ENCODE results near the gene ZKSCAN4. TPM values are rescaled to one million over a fixed set of nuclear protein-coding genes. Genes with fewer than 3 reads are reported as not detected.
A peak's percentile ranks its signal among the peaks of the same experiment; 100 is the strongest.

The ZKSCAN4 gene
- total RNA-seq, 1 experiment from 2014 or later = 5.5 TPM

DNA sequence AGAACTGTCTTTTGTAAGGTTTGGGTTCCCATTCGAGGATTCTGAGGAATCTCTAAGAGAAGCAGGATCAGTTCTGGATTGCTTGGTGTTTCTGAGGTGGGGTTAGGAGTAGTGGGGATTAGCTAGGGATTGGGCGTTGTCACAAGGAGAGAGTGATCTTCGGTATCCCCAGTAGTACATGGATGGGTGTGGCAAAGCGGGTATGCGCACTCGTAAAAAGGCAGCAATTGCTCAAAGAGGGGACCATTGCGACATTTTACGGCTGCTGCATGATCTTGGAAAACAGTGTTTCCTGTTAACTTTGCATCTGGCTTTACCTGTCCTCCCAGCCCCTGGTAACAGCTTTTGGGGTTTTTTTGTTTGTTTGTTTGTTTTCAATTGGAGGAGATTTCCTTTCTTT lies 36.6 kb downstream of the ZKSCAN4 start:
- Mint-ChIP-seq H3K27ac (ENCODE audit: unreplicated experiment) (no peak overlapping the region), H3K4me1 (ENCODE audit: low read depth, unreplicated experiment) (peaks cover 21% of the 10 kb centered on the region), H3K9me3 (ENCODE audit: unreplicated experiment) (no peaks in the 10 kb centered on the region), H3K36me3 (ENCODE audit: insufficient read depth, unreplicated experiment) (peaks cover 12% of the 10 kb centered on the region), H3K27me3 (ENCODE audit: insufficient read depth, unreplicated experiment) (no peaks in the 10 kb centered on the region), H3K4me3 (ENCODE audit: unreplicated experiment) (peak overlapping the region; percentile 60)
- DNase-seq = peak; percentile 34 to 57
- H3K36me3 ChIP-seq (ENCODE audit: control insufficient read depth, insufficient read depth, low read length) = no peaks in the 10 kb centered on the region
- H3K9me3 ChIP-seq = no peaks in the 10 kb centered on the region
- intact Hi-C loops (cut with micrococcal nuclease; ENCODE audit: unreplicated experiment) = no loop called here
- ChIA-PET CTCF (no interaction called here), POLR2A (no interaction called here)
- BruUV-seq (replicated peaks) = no TSS peak
- no peaks in the 10 kb centered on the region for H3K27me3 ChIP-seq (replicated peaks; ENCODE audit: control insufficient read depth, insufficient read depth, low read length)
- TF ChIP-seq, protein P1, sequence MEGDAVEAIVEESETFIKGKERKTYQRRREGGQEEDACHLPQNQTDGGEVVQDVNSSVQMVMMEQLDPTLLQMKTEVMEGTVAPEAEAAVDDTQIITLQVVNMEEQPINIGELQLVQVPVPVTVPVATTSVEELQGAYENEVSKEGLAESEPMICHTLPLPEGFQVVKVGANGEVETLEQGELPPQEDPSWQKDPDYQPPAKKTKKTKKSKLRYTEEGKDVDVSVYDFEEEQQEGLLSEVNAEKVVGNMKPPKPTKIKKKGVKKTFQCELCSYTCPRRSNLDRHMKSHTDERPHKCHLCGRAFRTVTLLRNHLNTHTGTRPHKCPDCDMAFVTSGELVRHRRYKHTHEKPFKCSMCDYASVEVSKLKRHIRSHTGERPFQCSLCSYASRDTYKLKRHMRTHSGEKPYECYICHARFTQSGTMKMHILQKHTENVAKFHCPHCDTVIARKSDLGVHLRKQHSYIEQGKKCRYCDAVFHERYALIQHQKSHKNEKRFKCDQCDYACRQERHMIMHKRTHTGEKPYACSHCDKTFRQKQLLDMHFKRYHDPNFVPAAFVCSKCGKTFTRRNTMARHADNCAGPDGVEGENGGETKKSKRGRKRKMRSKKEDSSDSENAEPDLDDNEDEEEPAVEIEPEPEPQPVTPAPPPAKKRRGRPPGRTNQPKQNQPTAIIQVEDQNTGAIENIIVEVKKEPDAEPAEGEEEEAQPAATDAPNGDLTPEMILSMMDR (IDR thresholded peaks at IDR 0.05; ENCODE audit: insufficient read depth in 1 of 2, low read depth in 1 of 2, low read length in 1 of 2, severe bottlenecking in 1 of 2, unreplicated experiment in 1 of 2) = no peak
- H3K4me1 ChIP-seq = peaks cover 6% of the 10 kb centered on the region
- H3K4me3 ChIP-seq (ENCODE audit: low read depth, low read length) = no peak overlapping the region

GRCh38 chr6:28213213-28213523 lies 38.9 kb downstream of the ZKSCAN4 start:
- POLR2A ChIA-PET = no interaction called here
- peak overlapping the region; percentile 36 for H3K4me3 ChIP-seq (ENCODE audit: low read depth, low read length)
- CTCF ChIA-PET = interaction anchor here (1.5 kb wide), 1 partner anchor 72 kb away, joined by 3 read pairs; the partner anchor contains the start of gene ZKSCAN8
- no peaks in the 10 kb centered on the region for H3K36me3 ChIP-seq (ENCODE audit: control insufficient read depth, insufficient read depth, low read length)
- H3K4me1 ChIP-seq = peaks cover 6% of the 10 kb centered on the region; the same call in 1 of the 2 replicates
- Mint-ChIP-seq H3K9me3 (ENCODE audit: unreplicated experiment) (no peaks in the 10 kb centered on the region), H3K27ac (ENCODE audit: unreplicated experiment) (peak overlapping the region; percentile 84), H3K36me3 (ENCODE audit: insufficient read depth, unreplicated experiment) (peaks cover 12% of the 10 kb centered on the region), H3K27me3 (ENCODE audit: insufficient read depth, unreplicated experiment) (peaks cover 10% of the 10 kb centered on the region), H3K4me1 (ENCODE audit: low read depth, unreplicated experiment) (peaks cover 21% of the 10 kb centered on the region), H3K4me3 (ENCODE audit: unreplicated experiment) (peak overlapping the region; percentile 86)
- TF ChIP-seq, protein P1 (IDR thresholded peaks at IDR 0.05; ENCODE audit: insufficient read depth in 1 of 2, low read depth in 1 of 2, low read length in 1 of 2, severe bottlenecking in 1 of 2, unreplicated experiment in 1 of 2) = no peak
- no peaks in the 10 kb centered on the region for H3K27me3 ChIP-seq (replicated peaks; ENCODE audit: control insufficient read depth, insufficient read depth, low read length)
- intact Hi-C loops (cut with micrococcal nuclease; ENCODE audit: unreplicated experiment) = loop anchor here (2.0 kb wide), 1 partner anchor 72 kb away; the partner anchor contains the start of gene ZKSCAN8
- no peaks in the 10 kb centered on the region for H3K9me3 ChIP-seq
- DNase-seq = no peak
- no TSS peak for BruUV-seq (replicated peaks)

DNA sequence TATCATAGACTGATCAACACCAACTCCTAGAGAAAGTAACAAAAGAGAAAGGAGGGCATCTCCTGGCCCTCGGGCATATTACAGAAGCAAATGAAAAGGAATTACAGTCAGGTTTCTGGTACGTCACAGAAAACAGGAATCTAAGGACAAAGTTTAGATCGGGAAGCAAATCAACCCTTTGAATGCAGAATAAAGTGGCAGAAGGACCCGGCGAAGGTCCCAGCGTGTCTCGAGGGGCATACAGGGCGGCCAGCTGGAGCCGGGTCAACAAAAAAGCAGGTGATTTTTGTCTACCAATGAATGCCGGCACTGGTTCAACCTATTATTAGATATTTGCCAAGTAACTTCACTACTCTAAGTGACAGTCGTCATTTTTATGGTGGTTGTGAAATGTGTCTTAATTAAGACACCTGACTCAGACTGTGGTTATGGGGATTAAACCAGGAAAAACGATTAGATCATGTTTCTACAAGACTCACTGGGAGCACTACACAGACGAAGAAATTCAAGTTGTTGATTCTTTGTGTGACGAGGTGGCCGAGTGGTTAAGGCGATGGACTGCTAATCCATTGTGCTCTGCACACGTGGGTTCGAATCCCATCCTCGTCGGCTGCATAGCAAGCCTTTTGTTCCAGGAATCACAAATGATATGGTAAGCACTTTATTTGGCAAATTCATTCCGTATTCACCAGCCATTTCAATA lies 39.4 kb downstream of the ZKSCAN4 start:
- Histone ChIP-seq H3K9me3 (no peaks in the 10 kb centered on the region), H3K4me3 (ENCODE audit: low read depth, low read length) (peak overlapping the region; percentile 36), H3K4me1 (peaks cover 6% of the 10 kb centered on the region; the same call in 1 of the 2 replicates), H3K36me3 (ENCODE audit: control insufficient read depth, insufficient read depth, low read length) (no peaks in the 10 kb centered on the region), H3K27me3 (replicated peaks; ENCODE audit: control insufficient read depth, insufficient read depth, low read length) (no peaks in the 10 kb centered on the region)
- H3K4me1 Mint-ChIP-seq (ENCODE audit: low read depth, unreplicated experiment) = peaks cover 21% of the 10 kb centered on the region
- TF ChIP-seq, protein P1 (IDR thresholded peaks at IDR 0.05; ENCODE audit: insufficient read depth in 1 of 2, low read depth in 1 of 2, low read length in 1 of 2, severe bottlenecking in 1 of 2, unreplicated experiment in 1 of 2) = no peak
- peak; percentile 66 to 69 for DNase-seq
- peak overlapping the region; percentile 86 for H3K4me3 Mint-ChIP-seq (ENCODE audit: unreplicated experiment)
- ChIA-PET CTCF (interaction anchor here (1.5 kb wide), 1 partner anchor 71 kb away, joined by 3 read pairs; the partner anchor contains the start of gene ZKSCAN8), POLR2A (no interaction called here)
- peaks cover 11% of the 10 kb centered on the region for H3K27me3 Mint-ChIP-seq (ENCODE audit: insufficient read depth, unreplicated experiment)
- H3K36me3 Mint-ChIP-seq (ENCODE audit: insufficient read depth, unreplicated experiment) = peaks cover 12% of the 10 kb centered on the region
- BruUV-seq (replicated peaks) = no TSS peak
- intact Hi-C loops (cut with micrococcal nuclease; ENCODE audit: unreplicated experiment) = loop anchor here (2.0 kb wide), 1 partner anchor 72 kb away; the partner anchor contains the start of gene ZKSCAN8
- H3K27ac Mint-ChIP-seq (ENCODE audit: unreplicated experiment) = peak overlapping the region; percentile 84
- H3K9me3 Mint-ChIP-seq (ENCODE audit: unreplicated experiment) = no peaks in the 10 kb centered on the region

Data from Caco-2 (cell line).